ENCODE measurements around the gene GNAQ.

DNA sequence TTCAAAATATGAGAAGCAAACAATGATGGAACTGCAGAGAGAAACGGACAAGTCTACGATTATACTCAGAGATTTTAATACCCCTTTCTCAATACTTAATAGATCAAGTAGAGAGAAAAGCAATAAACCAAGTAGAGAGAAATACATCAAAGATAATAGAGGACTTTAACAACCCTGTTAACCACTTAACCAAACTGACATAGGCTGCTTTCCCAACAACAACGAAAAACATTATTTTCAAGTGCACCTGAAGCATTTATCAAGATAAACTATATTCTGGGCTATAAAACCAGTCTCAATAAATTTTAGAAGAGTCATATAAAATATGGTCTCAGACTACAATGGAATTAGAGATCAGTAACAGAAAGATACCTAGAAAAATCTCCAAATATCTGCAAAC lies 67.4 kb downstream of the GNAQ start:
- TF ChIP-seq EZH2 (IDR thresholded peaks at IDR 0.05; ENCODE audit: low read depth, unreplicated experiment) (no peak), POLR2AphosphoS5 (IDR thresholded peaks at IDR 0.05; ENCODE audit: low read depth) (no peak), EZH2phosphoT487 (IDR thresholded peaks at IDR 0.05; ENCODE audit: unreplicated experiment) (no peak), NANOG (IDR thresholded peaks at IDR 0.05; ENCODE audit: borderline replicate concordance) (no peak), STAT1 (IDR thresholded peaks at IDR 0.05; ENCODE audit: unreplicated experiment) (no peak), ZNF331 (CRISPR knock-in tag; IDR thresholded peaks at IDR 0.05; ENCODE audit: low read depth) (no peak)
- TF ChIP-seq, protein P1, sequence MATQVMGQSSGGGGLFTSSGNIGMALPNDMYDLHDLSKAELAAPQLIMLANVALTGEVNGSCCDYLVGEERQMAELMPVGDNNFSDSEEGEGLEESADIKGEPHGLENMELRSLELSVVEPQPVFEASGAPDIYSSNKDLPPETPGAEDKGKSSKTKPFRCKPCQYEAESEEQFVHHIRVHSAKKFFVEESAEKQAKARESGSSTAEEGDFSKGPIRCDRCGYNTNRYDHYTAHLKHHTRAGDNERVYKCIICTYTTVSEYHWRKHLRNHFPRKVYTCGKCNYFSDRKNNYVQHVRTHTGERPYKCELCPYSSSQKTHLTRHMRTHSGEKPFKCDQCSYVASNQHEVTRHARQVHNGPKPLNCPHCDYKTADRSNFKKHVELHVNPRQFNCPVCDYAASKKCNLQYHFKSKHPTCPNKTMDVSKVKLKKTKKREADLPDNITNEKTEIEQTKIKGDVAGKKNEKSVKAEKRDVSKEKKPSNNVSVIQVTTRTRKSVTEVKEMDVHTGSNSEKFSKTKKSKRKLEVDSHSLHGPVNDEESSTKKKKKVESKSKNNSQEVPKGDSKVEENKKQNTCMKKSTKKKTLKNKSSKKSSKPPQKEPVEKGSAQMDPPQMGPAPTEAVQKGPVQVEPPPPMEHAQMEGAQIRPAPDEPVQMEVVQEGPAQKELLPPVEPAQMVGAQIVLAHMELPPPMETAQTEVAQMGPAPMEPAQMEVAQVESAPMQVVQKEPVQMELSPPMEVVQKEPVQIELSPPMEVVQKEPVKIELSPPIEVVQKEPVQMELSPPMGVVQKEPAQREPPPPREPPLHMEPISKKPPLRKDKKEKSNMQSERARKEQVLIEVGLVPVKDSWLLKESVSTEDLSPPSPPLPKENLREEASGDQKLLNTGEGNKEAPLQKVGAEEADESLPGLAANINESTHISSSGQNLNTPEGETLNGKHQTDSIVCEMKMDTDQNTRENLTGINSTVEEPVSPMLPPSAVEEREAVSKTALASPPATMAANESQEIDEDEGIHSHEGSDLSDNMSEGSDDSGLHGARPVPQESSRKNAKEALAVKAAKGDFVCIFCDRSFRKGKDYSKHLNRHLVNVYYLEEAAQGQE (IDR thresholded peaks at IDR 0.05; ENCODE audit: unreplicated experiment): no peak
- TF ChIP-seq, protein P2, sequence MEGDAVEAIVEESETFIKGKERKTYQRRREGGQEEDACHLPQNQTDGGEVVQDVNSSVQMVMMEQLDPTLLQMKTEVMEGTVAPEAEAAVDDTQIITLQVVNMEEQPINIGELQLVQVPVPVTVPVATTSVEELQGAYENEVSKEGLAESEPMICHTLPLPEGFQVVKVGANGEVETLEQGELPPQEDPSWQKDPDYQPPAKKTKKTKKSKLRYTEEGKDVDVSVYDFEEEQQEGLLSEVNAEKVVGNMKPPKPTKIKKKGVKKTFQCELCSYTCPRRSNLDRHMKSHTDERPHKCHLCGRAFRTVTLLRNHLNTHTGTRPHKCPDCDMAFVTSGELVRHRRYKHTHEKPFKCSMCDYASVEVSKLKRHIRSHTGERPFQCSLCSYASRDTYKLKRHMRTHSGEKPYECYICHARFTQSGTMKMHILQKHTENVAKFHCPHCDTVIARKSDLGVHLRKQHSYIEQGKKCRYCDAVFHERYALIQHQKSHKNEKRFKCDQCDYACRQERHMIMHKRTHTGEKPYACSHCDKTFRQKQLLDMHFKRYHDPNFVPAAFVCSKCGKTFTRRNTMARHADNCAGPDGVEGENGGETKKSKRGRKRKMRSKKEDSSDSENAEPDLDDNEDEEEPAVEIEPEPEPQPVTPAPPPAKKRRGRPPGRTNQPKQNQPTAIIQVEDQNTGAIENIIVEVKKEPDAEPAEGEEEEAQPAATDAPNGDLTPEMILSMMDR (conservative IDR thresholded peaks at IDR 0.05; ENCODE audit: low read depth in 2 of 2): no peak
- TF ChIP-seq, protein P3, sequence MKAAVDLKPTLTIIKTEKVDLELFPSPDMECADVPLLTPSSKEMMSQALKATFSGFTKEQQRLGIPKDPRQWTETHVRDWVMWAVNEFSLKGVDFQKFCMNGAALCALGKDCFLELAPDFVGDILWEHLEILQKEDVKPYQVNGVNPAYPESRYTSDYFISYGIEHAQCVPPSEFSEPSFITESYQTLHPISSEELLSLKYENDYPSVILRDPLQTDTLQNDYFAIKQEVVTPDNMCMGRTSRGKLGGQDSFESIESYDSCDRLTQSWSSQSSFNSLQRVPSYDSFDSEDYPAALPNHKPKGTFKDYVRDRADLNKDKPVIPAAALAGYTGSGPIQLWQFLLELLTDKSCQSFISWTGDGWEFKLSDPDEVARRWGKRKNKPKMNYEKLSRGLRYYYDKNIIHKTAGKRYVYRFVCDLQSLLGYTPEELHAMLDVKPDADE (IDR thresholded peaks at IDR 0.05): no peak
